Tongue (tissue), 2 donors: ENCODE measurements around the gene MAML3. TPM values are rescaled to one million over a fixed set of nuclear protein-coding genes. Genes with fewer than 3 reads are reported as not detected.
A peak's percentile ranks its signal among the peaks of the same experiment; 100 is the strongest.
"Not testable (repeated sequence)": the region's sequence is repeated elsewhere in the genome, so short reads cannot be mapped to it uniquely, and the experiment has no call there.

Experiments
- DNase-seq: peaks from one replicate; pipeline ENCODE4 v3.0.0-alpha.2; 2015
- total RNA-seq: library from RNA; depleted of rRNA; stranded (reverse); fragments of >200 nt; gene quantifications from one replicate; pipeline ENCODE4 v1.2.3, GENCODE V29; 2014

Gene MAML3
- total RNA-seq, 1 donor from 2014 or later = 7.0 TPM

GRCh38 chr4:139961344-139961946 lies 192.5 kb downstream of the MAML3 start:
- no peak for DNase-seq

GRCh38 chr4:139959396-139959795 lies 194.6 kb downstream of the MAML3 start:
- no peak for DNase-seq

- no peak for DNase-seq
Observed at GRCh38 chr4:139958739-139959098, 195.3 kb downstream of the MAML3 start.

GRCh38 chr4:139957986-139958738 lies 195.8 kb downstream of the MAML3 start:
- no peak for DNase-seq

GRCh38 chr4:139957065-139957464 lies 196.9 kb downstream of the MAML3 start:
- no peak for DNase-seq

GRCh38 chr4:139956507-139957017 lies 197.4 kb downstream of the MAML3 start:
- no peak for DNase-seq

GRCh38 chr4:139955600-139955999 lies 198.4 kb downstream of the MAML3 start:
- no peak for DNase-seq

GRCh38 chr4:139954512-139954911 lies 199.5 kb downstream of the MAML3 start:
- DNase-seq = no peak

- no peak for DNase-seq
Observed at GRCh38 chr4:139951021-139951420, 203.0 kb downstream of the MAML3 start.

GRCh38 chr4:139950568-139950967 lies 203.4 kb downstream of the MAML3 start:
- no peak for DNase-seq

GRCh38 chr4:139944916-139945315 lies 209.1 kb downstream of the MAML3 start:
- DNase-seq = not testable (repeated sequence)

- no peak for DNase-seq
Observed at GRCh38 chr4:139943277-139943676, 210.7 kb downstream of the MAML3 start.

- DNase-seq = no peak
Observed at GRCh38 chr4:139942241-139942640, 211.7 kb downstream of the MAML3 start.

GRCh38 chr4:139940600-139940999 lies 213.4 kb downstream of the MAML3 start:
- no peak for DNase-seq

GRCh38 chr4:139938414-139938813 lies 215.6 kb downstream of the MAML3 start:
- no peak for DNase-seq

GRCh38 chr4:139935911-139936310 lies 218.1 kb downstream of the MAML3 start:
- DNase-seq = no peak

GRCh38 chr4:139934708-139935195 lies 219.2 kb downstream of the MAML3 start:
- peak; percentile 61 for DNase-seq

- peak; percentile 74 for DNase-seq
Observed at GRCh38 chr4:139934057-139934707, 219.8 kb downstream of the MAML3 start.

GRCh38 chr4:139933541-139933940 lies 220.4 kb downstream of the MAML3 start:
- no peak for DNase-seq

GRCh38 chr4:139933104-139933503 lies 220.9 kb downstream of the MAML3 start:
- no peak for DNase-seq

- DNase-seq = no peak
Observed at GRCh38 chr4:139924782-139925181, 229.2 kb downstream of the MAML3 start.

- DNase-seq = no peak
Observed at GRCh38 chr4:139922406-139923024, 231.5 kb downstream of the MAML3 start.
